Right lobe of liver (tissue), 6 donors: ENCODE data around the gene TSC22D1. TPM values are rescaled to one million over a fixed set of nuclear protein-coding genes. Genes with fewer than 3 reads are reported as not detected.

ENCODE experiments used
- ATAC-seq, 4 donors: fragments of 200-7000 bp; cut with Tn5 transposase; one replicate each; pipeline ENCODE4 v1.9.1; 2020; ENCODE audit warnings: mild to moderate bottlenecking in 4 of 4, moderate library complexity in 4 of 4
- DNase-seq, 3 donors: peaks; one replicate each; pipeline ENCODE4 v3.0.0-alpha.2; 2020
- H3K27ac ChIP-seq, 3 donors: fragments of 200-600 bp; one replicate each; pipeline ENCODE4 v1.8.0; 2022
- H3K27me3 ChIP-seq, 2 donors: fragments of 200-600 bp; one replicate each; pipeline ENCODE4 v1.8.0; 2022
- H3K36me3 ChIP-seq, 4 donors: fragments of 200-600 bp; sonication (generic) in 1 of 4; one replicate each; pipeline versions ENCODE4 v1.5.1 to v1.8.0; 2017 to 2022; ENCODE audit warnings: control low read depth in 1 of 4
- H3K4me1 ChIP-seq, 4 donors: fragments of 200-600 bp; sonication (generic) in 1 of 4; one replicate each; pipeline versions ENCODE4 v1.5.1 to v1.8.0; 2017 to 2022; ENCODE audit warnings: control low read depth in 1 of 4
- H3K4me3 ChIP-seq, 3 donors: fragments of 200-600 bp; one replicate each; pipeline ENCODE4 v1.8.0; 2022
- H3K9me3 ChIP-seq, 4 donors: fragments of 200-600 bp; sonication (generic) in 1 of 4; one replicate each; pipeline versions ENCODE4 v1.5.1 to v1.8.0; 2017 to 2022; ENCODE audit warnings: control low read depth in 1 of 4
- CTCF ChIP-seq, 4 donors: fragments of 200-600 bp in 3 of 4; fragments of 450-650 bp in 1 of 4; IDR thresholded peaks; one replicate each; pipeline versions ENCODE4 v1.5.1 to v1.8.0; 2016 to 2022; ENCODE audit warnings: antibody characterized with exemption in 4 of 4, mild to moderate bottlenecking in 2 of 4
- POLR2A ChIP-seq: fragments of 450-650 bp; IDR thresholded peaks from one replicate; pipeline ENCODE4 v1.6.1; 2017; ENCODE audit warnings: antibody characterized with exemption, mild to moderate bottlenecking
- WGBS: methylation state at CpG from one replicate; pipeline ENCODE4 v1.1.6; 2018; ENCODE audit warnings: low coverage, low lambda C conversion rate; ENCODE audit not compliant: insufficient coverage; ENCODE audit errors: missing lambda C conversion rate; 5-methylcytosine and 5-hydroxymethylcytosine counted together
- intact Hi-C, 2 donors: fragments of 100-400 bp; cut with DNase I; formaldehyde crosslinking; loops; one replicate each; pipeline versions ENCODE4 v1.11.2 to v1.14.1; 2022
- total RNA-seq, 6 experiments: library from RNA; depleted of rRNA in 2 of 6; stranded (reverse); fragments of >200 nt in 2 of 6; fragmentation: NEBNext Ultra II Directional in 3 of 6; extraction: Animal tissue kit (Norgen Biotek cat#: 25700) in 3 of 6; gene quantifications; one replicate each; pipeline versions ENCODE4 v1.1.0 to v1.2.4, GENCODE V29; 2016 to 2023
- donor health status: DM: no; HTN: yes; CAD: no.
- donor health status: DM: no; HTN: no; CAD: no.
- donor health status: DM: no; HTN: no; CAD: no.
- donor health status: DM: no; HTN: yes; CAD: no.
- donor health status: DM: no; HTN: yes; CAD: no.

Gene TSC22D1
- total RNA-seq, 6 experiments from 2014 or later: 21.2 to 44.4 (median 27.9) TPM

- H3K9me3 ChIP-seq: no peaks in the 10 kb centered on the region
- no peaks in the 10 kb centered on the region for H3K4me1 ChIP-seq
- 88% methylated on average over 6 of the region's 8 CpGs for WGBS
- ATAC-seq (no peak), DNase-seq (no peak)
- TF ChIP-seq POLR2A (no peak), CTCF (IDR thresholded peaks at IDR 0.05) (no peak)
- no peaks in the 10 kb centered on the region for H3K27me3 ChIP-seq
- H3K27ac ChIP-seq: no peak overlapping the region
- intact Hi-C loops: no loop called here
- no peak overlapping the region for H3K4me3 ChIP-seq
- H3K36me3 ChIP-seq: no peaks in the 10 kb centered on the region
Measured at GRCh38 chr13:44417446-44417845, 158.7 kb downstream of the TSC22D1 start.

GRCh38 chr13:44416744-44417143, 159.4 kb downstream of the TSC22D1 start:
- DNase-seq: no peak
- no peaks in the 10 kb centered on the region for H3K9me3 ChIP-seq
- no peak overlapping the region for H3K27ac ChIP-seq
- H3K4me1 ChIP-seq: no peaks in the 10 kb centered on the region
- intact Hi-C loops: no loop called here
- H3K36me3 ChIP-seq: no peaks in the 10 kb centered on the region
- no peaks in the 10 kb centered on the region for H3K27me3 ChIP-seq
- ATAC-seq: no peak
- 93% methylated on average over 3 of the region's 6 CpGs for WGBS
- TF ChIP-seq POLR2A (no peak), CTCF (IDR thresholded peaks at IDR 0.05) (no peak)
- H3K4me3 ChIP-seq: no peak overlapping the region

GRCh38 chr13:44416301-44416700, 159.8 kb downstream of the TSC22D1 start:
- DNase-seq (no peak), ATAC-seq (peak; percentile 12 to 47 (median 30))
- Histone ChIP-seq H3K27ac (no peak overlapping the region), H3K4me3 (no peak overlapping the region), H3K9me3 (no peaks in the 10 kb centered on the region), H3K27me3 (no peaks in the 10 kb centered on the region), H3K36me3 (no peaks in the 10 kb centered on the region), H3K4me1 (no peaks in the 10 kb centered on the region)
- TF ChIP-seq CTCF (IDR thresholded peaks at IDR 0.05) (no peak), POLR2A (no peak)
- WGBS: 82% methylated on average over 8 of the region's 10 CpGs
- intact Hi-C loops: no loop called here

- intact Hi-C loops: no loop called here
- 86% methylated on average over 12 of the region's 15 CpGs for WGBS
- TF ChIP-seq POLR2A: no peak
- TF ChIP-seq CTCF (IDR thresholded peaks at IDR 0.05): no peak
- Histone ChIP-seq H3K4me3 (no peak overlapping the region), H3K36me3 (no peaks in the 10 kb centered on the region), H3K9me3 (no peaks in the 10 kb centered on the region), H3K27me3 (no peaks in the 10 kb centered on the region), H3K4me1 (no peaks in the 10 kb centered on the region), H3K27ac (no peak overlapping the region)
- no peak for ATAC-seq
- no peak for DNase-seq
Measured at GRCh38 chr13:44415815-44416214, 160.3 kb downstream of the TSC22D1 start.

GRCh38 chr13:44414716-44415115, 161.4 kb downstream of the TSC22D1 start:
- Histone ChIP-seq H3K4me1 (no peaks in the 10 kb centered on the region), H3K27ac (no peak overlapping the region), H3K9me3 (no peaks in the 10 kb centered on the region), H3K36me3 (no peaks in the 10 kb centered on the region), H3K4me3 (no peak overlapping the region), H3K27me3 (no peaks in the 10 kb centered on the region)
- ATAC-seq (no peak), DNase-seq (no peak)
- intact Hi-C loops: no loop called here
- WGBS: 85% methylated on average over 9 of the region's 26 CpGs
- TF ChIP-seq CTCF (IDR thresholded peaks at IDR 0.05): no peak
- TF ChIP-seq POLR2A: no peak
